GM18526 (cell line): Measurements from ENCODE around the gene SLC15A1.

Experiments used
- POLR2A ChIP-seq: IDR thresholded peaks from 3 replicates; pipeline ENCODE4 v1.6.1; 2011; ENCODE audit not compliant: insufficient read length; ENCODE audit errors: extremely low read depth

SLC15A1 gene

DNA sequence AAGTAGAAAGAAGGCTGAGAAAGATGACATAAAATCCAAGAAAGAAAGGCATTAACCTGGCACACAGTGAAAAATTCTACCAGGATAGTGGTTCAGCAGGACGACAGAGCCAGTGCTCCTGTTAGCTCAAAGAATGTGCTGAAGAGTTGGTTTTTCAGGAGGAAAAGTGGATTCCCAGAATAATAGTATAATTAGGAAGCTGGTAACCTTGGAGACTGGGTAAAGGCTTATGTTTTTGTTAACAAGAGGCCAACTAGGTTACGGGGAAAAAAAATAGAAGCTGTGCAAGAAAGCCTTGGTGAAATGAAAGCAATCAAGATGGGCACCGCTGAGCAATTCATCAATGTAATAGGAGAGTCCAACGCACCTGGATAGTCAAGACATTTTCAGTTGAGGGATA lies 54.7 kb downstream of the SLC15A1 start:
- no peak for TF ChIP-seq POLR2A

- TF ChIP-seq POLR2A: no peak
Measured at GRCh38 chr13:98693756-98694155, 58.7 kb downstream of the SLC15A1 start.

DNA sequence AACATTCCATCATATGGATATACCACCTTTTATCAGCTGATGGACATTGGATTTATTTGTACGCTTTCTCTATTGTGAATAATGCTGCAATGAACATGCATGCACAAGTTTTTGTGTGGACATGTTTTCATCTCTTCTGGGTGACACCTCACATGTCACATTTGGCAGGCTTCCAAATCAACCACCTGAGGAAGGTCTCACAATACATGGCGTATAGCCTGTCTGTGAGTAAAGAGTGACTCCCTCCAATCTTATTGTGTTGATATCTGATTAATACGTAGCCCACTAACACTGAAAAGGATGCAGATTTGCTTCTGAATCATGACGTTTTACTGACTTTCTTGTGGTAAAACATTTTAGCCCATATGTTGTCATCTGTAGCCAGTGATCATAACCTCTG lies 61.1 kb downstream of the SLC15A1 start:
- TF ChIP-seq POLR2A: no peak

DNA sequence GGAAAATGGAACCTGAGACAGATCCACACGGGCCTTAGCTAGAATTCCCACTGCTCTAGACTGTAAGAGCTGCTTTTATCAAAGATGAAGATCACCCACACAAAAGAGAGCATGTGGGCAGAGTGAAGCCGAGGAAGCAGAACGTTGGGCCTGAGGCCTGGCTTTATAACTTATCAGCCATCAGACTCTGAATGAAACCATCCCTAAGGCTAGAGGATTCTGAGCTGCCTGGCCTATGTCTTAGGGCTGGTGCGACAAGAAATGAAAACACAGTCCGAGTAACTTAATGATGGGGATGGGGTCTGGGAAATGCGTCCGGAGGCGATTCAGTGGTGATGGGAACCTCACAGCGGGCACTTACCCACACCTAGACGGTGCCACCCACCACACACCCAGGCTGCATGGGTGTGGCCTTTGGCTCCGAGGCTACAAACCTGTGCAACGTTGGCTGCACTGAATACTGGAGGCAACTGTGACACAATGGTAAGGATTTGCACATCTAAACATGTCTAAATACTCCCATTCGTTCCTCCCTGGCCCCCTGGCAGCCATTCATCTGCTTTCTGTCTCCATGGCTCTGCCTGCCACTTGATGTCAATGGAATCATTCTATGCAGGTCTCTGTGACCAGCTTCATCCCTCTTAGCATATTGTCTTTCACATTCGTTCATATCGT lies 62.0 kb downstream of the SLC15A1 start:
- TF ChIP-seq POLR2A: no peak

- no peak for TF ChIP-seq POLR2A
Measured at GRCh38 chr13:98689347-98689968, 63.0 kb downstream of the SLC15A1 start.

DNA sequence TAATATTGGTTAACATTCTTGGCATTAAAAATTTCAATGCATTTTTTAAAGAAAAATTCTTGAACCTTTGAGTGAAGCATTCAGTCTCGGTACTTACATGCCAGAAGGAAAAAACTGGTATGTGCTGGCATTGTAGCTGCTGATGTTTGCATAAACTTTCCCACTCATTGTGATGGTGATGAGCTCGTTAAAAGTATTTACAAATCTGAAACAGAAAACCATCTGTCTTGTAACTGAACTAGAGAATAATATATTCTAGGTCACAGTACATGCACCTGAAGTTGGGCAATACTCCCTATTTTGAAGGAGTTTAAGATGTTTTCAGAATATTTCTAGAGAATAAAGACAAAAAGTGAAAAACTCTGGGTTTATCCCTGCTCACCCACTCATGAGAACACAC lies 64.1 kb downstream of the SLC15A1 start:
- no peak for TF ChIP-seq POLR2A

- no peak for TF ChIP-seq POLR2A
Measured at GRCh38 chr13:98687319-98687718, 65.2 kb downstream of the SLC15A1 start.

- TF ChIP-seq POLR2A: no peak
Measured at GRCh38 chr13:98686270-98686669, 66.2 kb downstream of the SLC15A1 start.

DNA sequence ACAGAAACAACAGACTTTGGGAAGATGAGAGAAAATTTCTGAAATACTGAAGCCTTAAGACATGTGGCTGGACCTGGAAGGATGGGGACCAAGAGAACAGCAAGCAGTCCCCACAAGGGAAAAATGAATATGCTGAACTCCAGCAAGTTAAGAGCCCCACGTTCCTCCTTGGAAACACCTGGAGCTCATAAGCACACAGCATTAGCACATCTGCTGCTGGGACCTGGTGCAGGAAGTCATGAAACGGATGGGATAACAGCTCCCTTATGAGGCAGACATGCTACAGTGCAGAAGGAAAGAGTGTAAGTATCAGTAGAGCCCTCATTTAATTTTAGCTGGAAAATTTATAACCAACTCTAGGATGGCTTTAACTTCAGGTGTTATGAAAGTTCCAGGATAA lies 67.3 kb downstream of the SLC15A1 start:
- no peak for TF ChIP-seq POLR2A

DNA sequence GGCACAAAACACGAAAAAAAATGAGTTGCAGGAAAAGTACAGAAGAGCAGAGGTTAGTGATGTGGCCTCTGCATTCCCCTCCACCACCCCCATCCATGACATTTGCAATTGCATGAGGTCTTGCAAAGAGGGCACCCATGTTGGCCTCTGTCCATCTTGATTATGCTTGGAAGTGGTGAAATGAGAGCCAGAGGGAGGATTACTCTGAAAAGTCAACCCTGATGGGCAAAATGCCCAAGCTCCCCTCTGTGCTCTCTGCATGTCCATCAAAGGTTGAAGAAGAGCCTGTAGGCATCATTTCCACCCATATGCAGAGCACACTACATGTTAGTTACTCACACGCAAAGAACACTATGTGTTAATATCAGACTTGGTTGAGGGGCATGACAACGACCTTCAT lies 71.4 kb downstream of the SLC15A1 start:
- TF ChIP-seq POLR2A: no peak

DNA sequence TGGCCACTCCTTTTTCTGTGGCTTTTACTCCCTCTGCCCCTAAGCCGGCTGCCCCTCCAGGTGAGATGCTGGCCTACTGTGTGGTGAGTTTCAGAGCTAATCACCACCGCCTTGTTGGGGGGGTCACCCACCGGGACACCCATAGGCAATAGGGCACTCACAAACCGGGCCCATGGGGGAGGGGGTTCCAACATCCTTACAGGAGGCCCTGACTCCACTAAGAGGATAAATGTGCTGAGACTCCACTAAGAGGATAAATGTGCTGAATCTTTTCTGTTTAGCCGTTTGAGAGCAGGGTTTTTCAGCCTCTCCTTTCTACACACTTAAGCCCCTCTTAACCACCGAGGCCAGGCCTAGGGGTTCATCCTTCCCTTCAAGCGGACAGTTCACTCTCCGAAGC lies 73.7 kb downstream of the SLC15A1 start:
- no peak for TF ChIP-seq POLR2A

DNA sequence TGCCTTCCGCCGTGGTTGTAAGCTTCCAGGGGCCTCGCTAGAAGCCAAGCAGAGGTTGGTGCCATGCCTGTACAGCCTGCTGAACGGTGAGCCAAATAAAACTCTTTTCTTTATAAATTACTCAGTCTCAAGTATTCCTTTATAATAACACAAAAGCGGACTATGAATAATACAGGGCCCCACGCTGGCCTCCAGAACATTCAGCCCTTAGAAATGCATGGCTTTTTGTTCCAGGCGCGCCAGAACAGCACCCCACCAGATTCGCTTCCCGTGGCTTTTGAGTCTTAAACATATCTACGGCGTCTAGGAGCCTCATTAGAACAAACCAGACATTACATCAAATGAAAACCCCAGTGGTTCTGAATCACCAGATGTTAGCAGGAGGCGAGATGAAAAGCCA lies 75.1 kb downstream of the SLC15A1 start:
- no peak for TF ChIP-seq POLR2A

- no peak for TF ChIP-seq POLR2A
Measured at GRCh38 chr13:98676239-98676638, 76.2 kb downstream of the SLC15A1 start.

GRCh38 chr13:98675837-98676236 lies 76.6 kb downstream of the SLC15A1 start:
- no peak for TF ChIP-seq POLR2A

DNA sequence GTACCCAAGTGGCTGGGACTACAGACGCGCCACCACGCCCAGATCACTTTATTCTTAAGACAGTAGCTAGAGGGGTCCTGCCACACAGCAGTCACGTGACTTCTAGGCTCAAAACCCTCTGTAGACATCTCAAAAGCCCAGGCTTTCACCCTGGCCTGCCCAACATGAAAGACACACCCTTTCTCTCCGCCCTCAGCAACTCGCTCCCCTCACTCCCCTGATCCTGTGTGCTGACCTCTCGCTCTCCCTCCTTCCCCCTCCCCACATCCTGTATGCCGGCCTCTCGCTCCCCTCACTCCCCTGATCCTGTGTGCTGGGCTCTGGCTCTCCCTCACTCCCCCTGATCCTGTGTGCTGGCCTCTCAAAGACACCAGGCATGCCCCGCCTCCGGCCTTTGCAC lies 77.4 kb downstream of the SLC15A1 start:
- TF ChIP-seq POLR2A: no peak

GRCh38 chr13:98672947-98673613 lies 79.4 kb downstream of the SLC15A1 start:
- no peak for TF ChIP-seq POLR2A
